HepG2 (cell line): Measurements from ENCODE around the gene MTF1.

Experiments
- E2F1 ChIP-seq: sonication (generic); formaldehyde crosslinking; IDR thresholded peaks from 2 replicates; pipeline ENCODE4 v1.5.0; 2020; ENCODE audit warnings: missing genetic modification reagents
- GABPA ChIP-seq, 2 experiments: IDR thresholded peaks; 2 replicates each; pipeline ENCODE4 v1.6.1; 2011 to 2016; ENCODE audit warnings: low read depth in 2 of 2, low read length in 1 of 2, missing biosample characterization in 1 of 2, missing genetic modification characterization in 1 of 2
- TF ChIP-seq, protein P1 (sequence below): sonication (generic); formaldehyde crosslinking; IDR thresholded peaks from 2 replicates; pipeline ENCODE4 v1.4.0; 2020; ENCODE audit warnings: missing genetic modification reagents

- TF ChIP-seq GABPA (IDR thresholded peaks at IDR 0.05; ENCODE audit: low read depth, low read length), result no peak
- TF ChIP-seq GABPA (CRISPR knock-in tag; IDR thresholded peaks at IDR 0.05; ENCODE audit: low read depth), result no peak
- no peak for TF ChIP-seq E2F1 (CRISPR knock-in tag)
- TF ChIP-seq, protein P1, sequence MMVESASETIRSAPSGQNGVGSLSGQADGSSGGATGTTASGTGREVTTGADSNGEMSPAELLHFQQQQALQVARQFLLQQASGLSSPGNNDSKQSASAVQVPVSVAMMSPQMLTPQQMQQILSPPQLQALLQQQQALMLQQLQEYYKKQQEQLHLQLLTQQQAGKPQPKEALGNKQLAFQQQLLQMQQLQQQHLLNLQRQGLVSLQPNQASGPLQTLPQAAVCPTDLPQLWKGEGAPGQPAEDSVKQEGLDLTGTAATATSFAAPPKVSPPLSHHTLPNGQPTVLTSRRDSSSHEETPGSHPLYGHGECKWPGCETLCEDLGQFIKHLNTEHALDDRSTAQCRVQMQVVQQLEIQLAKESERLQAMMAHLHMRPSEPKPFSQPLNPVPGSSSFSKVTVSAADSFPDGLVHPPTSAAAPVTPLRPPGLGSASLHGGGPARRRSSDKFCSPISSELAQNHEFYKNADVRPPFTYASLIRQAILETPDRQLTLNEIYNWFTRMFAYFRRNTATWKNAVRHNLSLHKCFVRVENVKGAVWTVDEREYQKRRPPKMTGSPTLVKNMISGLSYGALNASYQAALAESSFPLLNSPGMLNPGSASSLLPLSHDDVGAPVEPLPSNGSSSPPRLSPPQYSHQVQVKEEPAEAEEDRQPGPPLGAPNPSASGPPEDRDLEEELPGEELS, result no peak
Measured at GRCh38 chr1:37778654-37779053, 80.7 kb downstream of the MTF1 start.
